Measurements from ENCODE around the gene STT3B.

GRCh38 chr3:31562525-31562924 is 29.8 kb downstream of the STT3B start:
- no peak for TF ChIP-seq TCF7L2 (IDR thresholded peaks at IDR 0.05; ENCODE audit: low read depth, low read length)
- no peak for TF ChIP-seq POLR2AphosphoS5 (IDR thresholded peaks at IDR 0.05; ENCODE audit: low read depth, low read length)
- TF ChIP-seq CTCF (IDR thresholded peaks at IDR 0.05), result no peak
- no peak for TF ChIP-seq REST (IDR thresholded peaks at IDR 0.05; ENCODE audit: insufficient read depth in 1 of 2, low read depth in 2 of 2, low read length in 1 of 2)

All from Panc1 (cell line).